HEK293 (cell line): ENCODE measurements around the gene HJURP.

Experiments
- CTCF ChIA-PET: fragments of 350-600 bp; formaldehyde crosslinking; extraction: SDS; loops from one replicate; lab custom pipeline; 2021; ENCODE audit warnings: antibody characterized with exemption; lab: Yijun Ruan, JAX
- POLR2A ChIA-PET: fragments of 300-600 bp; formaldehyde crosslinking; extraction: SDS; loops from one replicate; lab custom pipeline; 2020; ENCODE audit warnings: antibody characterized with exemption, inconsistent platforms; lab: Yijun Ruan, JAX
- H3K27ac ChIP-seq: fragments of 200-500 bp; sonication (Bioruptor generic); 2 replicates; pipeline ENCODE4 v1.5.1; 2014; ENCODE audit warnings: low read depth, low read length, control low read depth, inconsistent platforms; ENCODE audit errors: extremely low read depth
- H3K36me3 ChIP-seq, 2 experiments: fragments of 200-500 bp in 1 of 2; sonication (Bioruptor generic) in 1 of 2; 1 replicate in 1 of 2; 2 replicates in 1 of 2; pipeline ENCODE4 v1.5.1; 2014 to 2017; ENCODE audit warnings: inconsistent platforms in 2 of 2, low read length in 2 of 2; ENCODE audit not compliant: control insufficient read depth in 2 of 2, insufficient read depth in 1 of 2
- H3K4me1 ChIP-seq: fragments of 200-500 bp; sonication (Bioruptor generic); 2 replicates; pipeline ENCODE4 v1.5.1; 2014; ENCODE audit warnings: mild to moderate bottlenecking, low read length, inconsistent platforms; ENCODE audit not compliant: control insufficient read depth, insufficient read depth
- H3K4me3 ChIP-seq: 2 replicates; pipeline ENCODE4 v1.5.1; 2011; ENCODE audit warnings: low read depth, mild to moderate bottlenecking, control low read depth, low read length, moderate library complexity
- H3K9me3 ChIP-seq: fragments of 200-500 bp; sonication (Bioruptor generic); 2 replicates; pipeline ENCODE4 v1.5.1; 2014; ENCODE audit warnings: low read depth, low read length, inconsistent platforms; ENCODE audit not compliant: control insufficient read depth, insufficient read depth
- BCL11B ChIP-seq: fragments of 450-650 bp; formaldehyde crosslinking; IDR thresholded peaks from 2 replicates; pipeline ENCODE4 v1.5.1; 2016; ENCODE audit warnings: low read depth, missing biosample characterization, missing genetic modification characterization
- GLI4 ChIP-seq: fragments of 450-650 bp; formaldehyde crosslinking; IDR thresholded peaks from 2 replicates; pipeline ENCODE4 v1.5.1; 2016; ENCODE audit warnings: missing biosample characterization, missing genetic modification characterization
- GLIS1 ChIP-seq: fragments of 450-650 bp; formaldehyde crosslinking; IDR thresholded peaks from 2 replicates; pipeline ENCODE4 v1.5.1; 2016; ENCODE audit warnings: missing biosample characterization, missing genetic modification characterization
- HIC1 ChIP-seq: fragments of 450-650 bp; formaldehyde crosslinking; IDR thresholded peaks from 2 replicates; pipeline ENCODE4 v1.5.1; 2016; ENCODE audit warnings: missing biosample characterization, missing genetic modification characterization
- IKZF3 ChIP-seq: fragments of 450-650 bp; IDR thresholded peaks from 2 replicates; pipeline ENCODE4 v1.5.0; 2018; ENCODE audit warnings: missing biosample characterization, mild to moderate bottlenecking, missing genetic modification characterization, moderate library complexity
- PBX3 ChIP-seq: sonication (generic); formaldehyde crosslinking; IDR thresholded peaks from 2 replicates; pipeline ENCODE4 v1.8.1; 2022; ENCODE audit warnings: mild to moderate bottlenecking, moderate library complexity, missing genetic modification reagents
- SALL2 ChIP-seq: fragments of 450-650 bp; formaldehyde crosslinking; IDR thresholded peaks from 2 replicates; pipeline ENCODE4 v1.5.0; 2017; ENCODE audit warnings: missing biosample characterization, mild to moderate bottlenecking, missing genetic modification characterization, borderline replicate concordance
- SCRT1 ChIP-seq: fragments of 450-650 bp; formaldehyde crosslinking; IDR thresholded peaks from 2 replicates; pipeline ENCODE4 v1.5.1; 2016; ENCODE audit warnings: missing biosample characterization, missing genetic modification characterization, borderline replicate concordance
- YY1 ChIP-seq: fragments of 450-650 bp; formaldehyde crosslinking; IDR thresholded peaks from 2 replicates; pipeline ENCODE4 v1.5.1; 2018; ENCODE audit warnings: missing biosample characterization, missing genetic modification characterization
- ZBTB20 ChIP-seq: fragments of 450-650 bp; formaldehyde crosslinking; IDR thresholded peaks from 2 replicates; pipeline ENCODE4 v1.5.1; 2016; ENCODE audit warnings: missing biosample characterization, missing genetic modification characterization
- ZFP41 ChIP-seq: fragments of 450-650 bp; formaldehyde crosslinking; IDR thresholded peaks from 2 replicates; pipeline ENCODE4 v1.5.1; 2016; ENCODE audit warnings: missing biosample characterization, missing genetic modification characterization, borderline replicate concordance
- ZNF140 ChIP-seq: fragments of 450-650 bp; formaldehyde crosslinking; IDR thresholded peaks from 2 replicates; pipeline ENCODE4 v1.5.1; 2016; ENCODE audit warnings: missing biosample characterization, missing genetic modification characterization
- ZNF16 ChIP-seq: fragments of 450-650 bp; formaldehyde crosslinking; IDR thresholded peaks from 2 replicates; pipeline ENCODE4 v1.5.1; 2016; ENCODE audit warnings: low read depth, missing biosample characterization, missing genetic modification characterization
- ZNF174 ChIP-seq: fragments of 450-650 bp; formaldehyde crosslinking; IDR thresholded peaks from 2 replicates; pipeline ENCODE4 v1.5.0; 2017; ENCODE audit warnings: missing biosample characterization, mild to moderate bottlenecking, missing genetic modification characterization
- ZNF239 ChIP-seq: fragments of 450-650 bp; formaldehyde crosslinking; IDR thresholded peaks from 2 replicates; pipeline ENCODE4 v1.5.1; 2016; ENCODE audit warnings: missing biosample characterization, missing genetic modification characterization
- ZNF266 ChIP-seq: fragments of 450-650 bp; formaldehyde crosslinking; IDR thresholded peaks from 2 replicates; pipeline ENCODE4 v1.5.1; 2016; ENCODE audit warnings: missing biosample characterization, missing genetic modification characterization, low read depth
- ZNF292 ChIP-seq: fragments of 450-650 bp; formaldehyde crosslinking; IDR thresholded peaks from 2 replicates; pipeline ENCODE4 v1.5.1; 2016; ENCODE audit warnings: low read depth, missing biosample characterization, missing genetic modification characterization, borderline replicate concordance
- ZNF354C ChIP-seq: fragments of 450-650 bp; formaldehyde crosslinking; IDR thresholded peaks from 2 replicates; pipeline ENCODE4 v1.5.1; 2016; ENCODE audit warnings: missing biosample characterization, missing genetic modification characterization, low read depth, borderline replicate concordance
- ZNF501 ChIP-seq: fragments of 450-650 bp; formaldehyde crosslinking; IDR thresholded peaks from 2 replicates; pipeline ENCODE4 v1.5.1; 2016; ENCODE audit warnings: missing biosample characterization, missing genetic modification characterization
- ZNF529 ChIP-seq: fragments of 450-650 bp; formaldehyde crosslinking; IDR thresholded peaks from 2 replicates; pipeline ENCODE4 v1.5.1; 2017; ENCODE audit warnings: missing genetic modification characterization, missing biosample characterization; ENCODE audit not compliant: insufficient replicate concordance
- ZNF585B ChIP-seq: fragments of 450-650 bp; formaldehyde crosslinking; IDR thresholded peaks from 2 replicates; pipeline ENCODE4 v1.5.1; 2016; ENCODE audit warnings: missing biosample characterization, missing genetic modification characterization
- ZNF610 ChIP-seq: fragments of 450-650 bp; formaldehyde crosslinking; IDR thresholded peaks from 2 replicates; pipeline ENCODE4 v1.5.1; 2016; ENCODE audit warnings: missing biosample characterization, missing genetic modification characterization, borderline replicate concordance
- ZNF626 ChIP-seq: fragments of 450-650 bp; sonication (Bioruptor Pico); formaldehyde crosslinking; IDR thresholded peaks from 2 replicates; pipeline ENCODE4 v1.5.1; 2018; ENCODE audit warnings: missing biosample characterization, missing genetic modification characterization, inconsistent platforms
- ZNF707 ChIP-seq: fragments of 450-650 bp; formaldehyde crosslinking; IDR thresholded peaks from 2 replicates; pipeline ENCODE4 v1.5.1; 2016; ENCODE audit warnings: missing biosample characterization, missing genetic modification characterization
- ZNF791 ChIP-seq: fragments of 450-650 bp; formaldehyde crosslinking; IDR thresholded peaks from 2 replicates; pipeline ENCODE4 v1.5.1; 2016; ENCODE audit warnings: missing biosample characterization, missing genetic modification characterization
- ZNF843 ChIP-seq: fragments of 450-650 bp; formaldehyde crosslinking; IDR thresholded peaks from 2 replicates; pipeline ENCODE4 v1.5.1; 2016; ENCODE audit warnings: missing biosample characterization, missing genetic modification characterization
- TF ChIP-seq, protein P1 (sequence below): fragments of 450-650 bp; formaldehyde crosslinking; IDR thresholded peaks from 2 replicates; pipeline ENCODE4 v1.5.1; 2016; ENCODE audit warnings: missing biosample characterization, missing genetic modification characterization, low read depth

The HJURP gene

DNA sequence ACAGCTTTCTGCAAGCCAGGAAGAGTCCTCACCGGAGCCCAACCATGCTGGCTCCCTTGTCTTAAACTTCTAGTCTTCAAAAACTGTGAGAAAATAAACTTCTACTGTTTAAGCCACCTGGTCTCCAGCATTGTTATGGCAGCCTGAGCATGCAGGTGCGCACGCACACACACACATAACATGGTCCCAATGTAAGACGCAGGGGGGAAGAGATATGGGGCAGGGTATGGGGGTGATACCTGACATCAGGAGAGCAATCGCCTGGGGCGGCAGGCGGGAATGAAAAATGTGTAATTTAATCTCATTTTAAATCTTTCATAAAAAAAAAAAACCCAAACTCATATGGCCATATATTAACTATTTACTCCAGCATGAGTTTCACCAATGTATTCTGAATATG is 18.0 kb downstream of the HJURP start:
- H3K27ac ChIP-seq, result no peak overlapping the region
- CTCF ChIA-PET, result no interaction called here
- peaks cover 30 to 85% of the 10 kb centered on the region in 2 experiments for H3K36me3 ChIP-seq
- no peaks in the 10 kb centered on the region for H3K9me3 ChIP-seq
- H3K4me3 ChIP-seq, result no peak overlapping the region
- H3K4me1 ChIP-seq, result no peaks in the 10 kb centered on the region
- TF ChIP-seq ZNF239 (tag by site-specific recombination), result no peak
- TF ChIP-seq ZNF266 (tag by site-specific recombination), result no peak
- no peak for TF ChIP-seq ZNF140 (tag by site-specific recombination)
- no peak for TF ChIP-seq SALL2
- no peak for TF ChIP-seq ZNF610 (tag by site-specific recombination)
- no peak for TF ChIP-seq GLI4 (tag by site-specific recombination)
- TF ChIP-seq ZNF843, result no peak
- POLR2A ChIA-PET, result no interaction called here

DNA sequence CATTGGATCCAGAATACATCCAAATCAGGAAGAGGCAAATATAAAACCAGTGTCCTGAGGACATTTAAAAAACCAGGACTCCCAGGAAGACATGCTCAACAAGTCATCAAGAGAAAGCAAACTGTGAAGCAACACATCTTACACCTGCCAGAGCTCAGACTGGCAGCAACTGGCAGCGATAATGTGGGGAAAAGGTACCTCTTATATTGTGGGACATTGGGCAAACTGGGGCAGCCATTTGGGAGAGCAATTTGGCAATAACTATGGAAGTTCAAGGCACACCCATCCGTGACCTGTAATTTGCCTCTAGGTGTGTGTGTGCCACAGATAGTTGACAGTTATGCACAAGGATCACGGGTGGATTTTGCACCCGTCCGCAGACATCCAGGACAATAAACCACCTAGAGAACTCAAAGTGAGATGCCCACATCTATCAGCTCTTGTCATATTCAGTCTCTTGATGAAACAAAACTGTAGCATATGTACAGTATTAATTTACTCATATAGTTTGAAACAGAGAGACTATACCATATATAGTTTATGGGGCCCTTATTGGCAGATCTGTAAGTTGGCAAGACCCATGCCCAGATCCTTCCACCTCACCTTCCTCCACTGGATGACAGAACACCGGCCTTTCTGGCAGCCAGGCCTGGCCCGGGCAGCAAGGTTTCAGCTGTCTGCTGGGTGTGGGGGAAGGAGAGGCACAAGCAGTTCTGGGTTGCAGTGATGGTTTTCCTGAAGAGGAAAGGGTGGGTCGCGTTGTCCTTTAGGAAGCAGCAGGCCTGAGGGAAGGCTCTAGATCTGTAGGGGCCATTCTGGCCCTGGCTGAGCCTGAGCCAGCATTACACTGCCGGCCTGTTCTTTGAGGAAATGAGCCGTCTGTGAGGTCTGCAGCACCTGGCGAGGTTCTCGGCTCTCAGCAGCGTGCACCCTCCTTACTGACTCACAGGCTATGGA is 18.8 kb downstream of the HJURP start:
- no peaks in the 10 kb centered on the region for H3K9me3 ChIP-seq
- TF ChIP-seq GLIS1 (tag by site-specific recombination) (no peak), BCL11B (tag by site-specific recombination) (no peak), SCRT1 (peak; percentile 20; the same call in 1 of the 2 replicates)
- CTCF ChIA-PET, result no interaction called here
- no peaks in the 10 kb centered on the region for H3K4me1 ChIP-seq
- POLR2A ChIA-PET, result interaction anchor here (1.3 kb wide), 1 partner anchor 10 kb away, joined by 4 read pairs; no protein-coding TSS in a partner anchor
- peaks cover 22 to 77% of the 10 kb centered on the region in 2 experiments for H3K36me3 ChIP-seq
- no peak overlapping the region for H3K27ac ChIP-seq
- H3K4me3 ChIP-seq, result no peak overlapping the region

- no peak overlapping the region for H3K27ac ChIP-seq
- CTCF ChIA-PET, result interaction anchor here (1.0 to 2.3 kb wide), 5 partner anchors 107 to 550 kb away, joined by 3 to 6 read pairs (median 3); no protein-coding TSS in a partner anchor
These were observed 21.0 kb downstream of the HJURP start for GRCh38 chr2:233833345-233833744.

More at GRCh38 chr2:233833345-233833744, 21.0 kb downstream of the HJURP start:
- H3K9me3 ChIP-seq, result no peaks in the 10 kb centered on the region
- H3K4me1 ChIP-seq, result no peaks in the 10 kb centered on the region
- H3K36me3 ChIP-seq, result peaks cover 18 to 55% of the 10 kb centered on the region in 2 experiments
- no peak for TF ChIP-seq ZNF174 (tag by site-specific recombination)
- TF ChIP-seq ZFP41, result no peak
- no peak for TF ChIP-seq ZNF707 (tag by site-specific recombination)
- TF ChIP-seq ZNF140 (tag by site-specific recombination), result no peak
- no peak for TF ChIP-seq ZNF529 (tag by site-specific recombination)
- TF ChIP-seq IKZF3 (tag by site-specific recombination), result no peak
- no peak for TF ChIP-seq HIC1 (tag by site-specific recombination)
- TF ChIP-seq ZBTB20, result no peak
- TF ChIP-seq YY1 (tag by site-specific recombination), result no peak
- no peak for TF ChIP-seq ZNF791 (tag by site-specific recombination)
- no peak for TF ChIP-seq ZNF292
- no peak for TF ChIP-seq ZNF501 (tag by site-specific recombination)
- TF ChIP-seq, protein P1, sequence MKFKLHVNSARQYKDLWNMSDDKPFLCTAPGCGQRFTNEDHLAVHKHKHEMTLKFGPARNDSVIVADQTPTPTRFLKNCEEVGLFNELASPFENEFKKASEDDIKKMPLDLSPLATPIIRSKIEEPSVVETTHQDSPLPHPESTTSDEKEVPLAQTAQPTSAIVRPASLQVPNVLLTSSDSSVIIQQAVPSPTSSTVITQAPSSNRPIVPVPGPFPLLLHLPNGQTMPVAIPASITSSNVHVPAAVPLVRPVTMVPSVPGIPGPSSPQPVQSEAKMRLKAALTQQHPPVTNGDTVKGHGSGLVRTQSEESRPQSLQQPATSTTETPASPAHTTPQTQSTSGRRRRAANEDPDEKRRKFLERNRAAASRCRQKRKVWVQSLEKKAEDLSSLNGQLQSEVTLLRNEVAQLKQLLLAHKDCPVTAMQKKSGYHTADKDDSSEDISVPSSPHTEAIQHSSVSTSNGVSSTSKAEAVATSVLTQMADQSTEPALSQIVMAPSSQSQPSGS (tag by site-specific recombination), result no peak
- no peak for TF ChIP-seq ZNF354C
- TF ChIP-seq ZNF16 (tag by site-specific recombination), result no peak
- no peak for TF ChIP-seq ZNF626 (tag by site-specific recombination)
- no peak for TF ChIP-seq PBX3 (CRISPR knock-in tag)
- TF ChIP-seq ZNF585B (tag by site-specific recombination), result no peak
- POLR2A ChIA-PET, result interaction anchor here (0.7 kb wide), 1 partner anchor 562 kb away, joined by 3 read pairs; no protein-coding TSS in a partner anchor
- no peak overlapping the region for H3K4me3 ChIP-seq
